ENCODE measurements around the gene EPHB3.

Gene EPHB3

GRCh38 chr3:184539801-184540435 lies 21.7 kb upstream of the EPHB3 start:
- Histone ChIP-seq H3K4me1 (ENCODE audit: control insufficient read depth in 1 of 2, insufficient read depth in 2 of 2, low read length in 2 of 2) (no peaks in the 10 kb centered on the region), H3K23ac (ENCODE audit: low read length) (no peak overlapping the region), H3K36me3 (ENCODE audit: control insufficient read depth in 1 of 2, insufficient read depth in 2 of 2, low read length in 2 of 2) (no peaks in the 10 kb centered on the region), H3K79me2 (ENCODE audit: control insufficient read depth, insufficient read depth, low read length, poor library complexity) (no peaks in the 10 kb centered on the region), H2BK12ac (ENCODE audit: low read length) (no peak overlapping the region), H3K4ac (ENCODE audit: low read depth, low read length) (no peak overlapping the region), H4K12ac (ENCODE audit: low read depth, low read length) (no peak overlapping the region), H3K9me3 (ENCODE audit: insufficient read depth, low read depth, low read length) (no peaks in the 10 kb centered on the region), H2BK120ac (ENCODE audit: insufficient read depth, low read length, poor library complexity) (no peak overlapping the region), H2AFZ (ENCODE audit: insufficient read depth, low read length, poor library complexity) (no peak overlapping the region), H3K79me1 (ENCODE audit: low read length) (no peaks in the 10 kb centered on the region), H3K18ac (ENCODE audit: low read length) (no peak overlapping the region), H3K4me3 (ENCODE audit: low read depth, low read length) (no peak overlapping the region), H3K4me2 (ENCODE audit: low read length) (no peak overlapping the region), H4K91ac (ENCODE audit: low read depth, low read length) (no peak overlapping the region), H2AK5ac (ENCODE audit: low read length) (no peak overlapping the region), H3K27me3 (ENCODE audit: insufficient read depth, low read length) (no peaks in the 10 kb centered on the region), H3K27ac (ENCODE audit: low read depth, low read length) (no peak overlapping the region), H4K8ac (ENCODE audit: low read depth, low read length) (no peak overlapping the region), H2BK5ac (ENCODE audit: low read depth, low read length, poor library complexity) (no peak overlapping the region), H3K9ac (ENCODE audit: low read length) (no peak overlapping the region), H3K14ac (ENCODE audit: low read length) (no peak overlapping the region)
- WGBS (ENCODE audit: extremely low coverage, insufficient coverage, insufficient read length) = no CpG with 5 or more reads among the region's 16 CpGs
- DNase-seq = no peak

- no peak overlapping the region for H2BK12ac ChIP-seq (ENCODE audit: low read length)
- H3K36me3 ChIP-seq (ENCODE audit: control insufficient read depth in 1 of 2, insufficient read depth in 2 of 2, low read length in 2 of 2) = no peaks in the 10 kb centered on the region
- H3K27me3 ChIP-seq (ENCODE audit: insufficient read depth, low read length) = no peaks in the 10 kb centered on the region
- no peaks in the 10 kb centered on the region for H3K9me3 ChIP-seq (ENCODE audit: insufficient read depth, low read depth, low read length)
- H3K4me1 ChIP-seq (ENCODE audit: control insufficient read depth in 1 of 2, insufficient read depth in 2 of 2, low read length in 2 of 2) = no peaks in the 10 kb centered on the region
- H2AK5ac ChIP-seq (ENCODE audit: low read length) = no peak overlapping the region
- no peak overlapping the region for H2AFZ ChIP-seq (ENCODE audit: insufficient read depth, low read length, poor library complexity)
- H3K79me1 ChIP-seq (ENCODE audit: low read length) = no peaks in the 10 kb centered on the region
- no peaks in the 10 kb centered on the region for H3K79me2 ChIP-seq (ENCODE audit: control insufficient read depth, insufficient read depth, low read length, poor library complexity)
- H3K18ac ChIP-seq (ENCODE audit: low read length) = no peak overlapping the region
- H3K9ac ChIP-seq (ENCODE audit: low read length) = no peak overlapping the region
- no peak overlapping the region for H3K4ac ChIP-seq (ENCODE audit: low read depth, low read length)
- no peak overlapping the region for H3K14ac ChIP-seq (ENCODE audit: low read length)
- WGBS (ENCODE audit: extremely low coverage, insufficient coverage, insufficient read length) = no CpG with 5 or more reads among the region's 14 CpGs
- no peak overlapping the region for H3K4me2 ChIP-seq (ENCODE audit: low read length)
- H3K27ac ChIP-seq (ENCODE audit: low read depth, low read length) = no peak overlapping the region
- H3K23ac ChIP-seq (ENCODE audit: low read length) = no peak overlapping the region
- H4K8ac ChIP-seq (ENCODE audit: low read depth, low read length) = no peak overlapping the region
- H4K12ac ChIP-seq (ENCODE audit: low read depth, low read length) = no peak overlapping the region
- DNase-seq = peak; percentile 79 to 91
- no peak overlapping the region for H2BK5ac ChIP-seq (ENCODE audit: low read depth, low read length, poor library complexity)
- no peak overlapping the region for H2BK120ac ChIP-seq (ENCODE audit: insufficient read depth, low read length, poor library complexity)
- H4K91ac ChIP-seq (ENCODE audit: low read depth, low read length) = no peak overlapping the region
- H3K4me3 ChIP-seq (ENCODE audit: low read depth, low read length) = no peak overlapping the region
Measured at GRCh38 chr3:184540777-184541681, 20.6 kb upstream of the EPHB3 start.

GRCh38 chr3:184541886-184542562 lies 19.6 kb upstream of the EPHB3 start:
- H3K27me3 ChIP-seq (ENCODE audit: insufficient read depth, low read length) = no peaks in the 10 kb centered on the region
- H2AFZ ChIP-seq (ENCODE audit: insufficient read depth, low read length, poor library complexity) = no peak overlapping the region
- no peak overlapping the region for H2BK120ac ChIP-seq (ENCODE audit: insufficient read depth, low read length, poor library complexity)
- H4K8ac ChIP-seq (ENCODE audit: low read depth, low read length) = no peak overlapping the region
- no peak overlapping the region for H3K4me2 ChIP-seq (ENCODE audit: low read length)
- peak overlapping the region; percentile 16 for H3K4me3 ChIP-seq (ENCODE audit: low read depth, low read length)
- no peak overlapping the region for H2BK5ac ChIP-seq (ENCODE audit: low read depth, low read length, poor library complexity)
- no peaks in the 10 kb centered on the region for H3K79me1 ChIP-seq (ENCODE audit: low read length)
- H4K12ac ChIP-seq (ENCODE audit: low read depth, low read length) = no peak overlapping the region
- no peak overlapping the region for H4K91ac ChIP-seq (ENCODE audit: low read depth, low read length)
- WGBS (ENCODE audit: extremely low coverage, insufficient coverage, insufficient read length) = no CpG with 5 or more reads among the region's 16 CpGs
- no peaks in the 10 kb centered on the region for H3K36me3 ChIP-seq (ENCODE audit: control insufficient read depth in 1 of 2, insufficient read depth in 2 of 2, low read length in 2 of 2)
- DNase-seq = no peak
- H3K4me1 ChIP-seq (ENCODE audit: control insufficient read depth in 1 of 2, insufficient read depth in 2 of 2, low read length in 2 of 2) = no peaks in the 10 kb centered on the region
- H3K9me3 ChIP-seq (ENCODE audit: insufficient read depth, low read depth, low read length) = no peaks in the 10 kb centered on the region
- H2BK12ac ChIP-seq (ENCODE audit: low read length) = no peak overlapping the region
- H3K23ac ChIP-seq (ENCODE audit: low read length) = no peak overlapping the region
- H3K14ac ChIP-seq (ENCODE audit: low read length) = no peak overlapping the region
- no peak overlapping the region for H3K18ac ChIP-seq (ENCODE audit: low read length)
- no peak overlapping the region for H3K9ac ChIP-seq (ENCODE audit: low read length)
- H3K79me2 ChIP-seq (ENCODE audit: control insufficient read depth, insufficient read depth, low read length, poor library complexity) = no peaks in the 10 kb centered on the region
- H2AK5ac ChIP-seq (ENCODE audit: low read length) = no peak overlapping the region
- no peak overlapping the region for H3K27ac ChIP-seq (ENCODE audit: low read depth, low read length)
- H3K4ac ChIP-seq (ENCODE audit: low read depth, low read length) = no peak overlapping the region

- H3K36me3 ChIP-seq (ENCODE audit: control insufficient read depth in 1 of 2, insufficient read depth in 2 of 2, low read length in 2 of 2) = no peaks in the 10 kb centered on the region
- H3K4me2 ChIP-seq (ENCODE audit: low read length) = no peak overlapping the region
- no peak overlapping the region for H3K9ac ChIP-seq (ENCODE audit: low read length)
- H3K4ac ChIP-seq (ENCODE audit: low read depth, low read length) = no peak overlapping the region
- H4K8ac ChIP-seq (ENCODE audit: low read depth, low read length) = no peak overlapping the region
- no peaks in the 10 kb centered on the region for H3K79me2 ChIP-seq (ENCODE audit: control insufficient read depth, insufficient read depth, low read length, poor library complexity)
- no peak overlapping the region for H2AK5ac ChIP-seq (ENCODE audit: low read length)
- H3K4me3 ChIP-seq (ENCODE audit: low read depth, low read length) = no peak overlapping the region
- no peaks in the 10 kb centered on the region for H3K27me3 ChIP-seq (ENCODE audit: insufficient read depth, low read length)
- no peak overlapping the region for H2BK5ac ChIP-seq (ENCODE audit: low read depth, low read length, poor library complexity)
- no peak overlapping the region for H4K91ac ChIP-seq (ENCODE audit: low read depth, low read length)
- H3K14ac ChIP-seq (ENCODE audit: low read length) = no peak overlapping the region
- H3K79me1 ChIP-seq (ENCODE audit: low read length) = no peaks in the 10 kb centered on the region
- no peak for DNase-seq
- no CpG with 5 or more reads among the region's 4 CpGs for WGBS (ENCODE audit: extremely low coverage, insufficient coverage, insufficient read length)
- no peak overlapping the region for H3K23ac ChIP-seq (ENCODE audit: low read length)
- H2AFZ ChIP-seq (ENCODE audit: insufficient read depth, low read length, poor library complexity) = no peak overlapping the region
- H3K18ac ChIP-seq (ENCODE audit: low read length) = no peak overlapping the region
- H3K9me3 ChIP-seq (ENCODE audit: insufficient read depth, low read depth, low read length) = no peaks in the 10 kb centered on the region
- H3K4me1 ChIP-seq (ENCODE audit: control insufficient read depth in 1 of 2, insufficient read depth in 2 of 2, low read length in 2 of 2) = no peaks in the 10 kb centered on the region
- H3K27ac ChIP-seq (ENCODE audit: low read depth, low read length) = no peak overlapping the region
- H2BK12ac ChIP-seq (ENCODE audit: low read length) = no peak overlapping the region
- no peak overlapping the region for H2BK120ac ChIP-seq (ENCODE audit: insufficient read depth, low read length, poor library complexity)
- H4K12ac ChIP-seq (ENCODE audit: low read depth, low read length) = no peak overlapping the region
Measured at GRCh38 chr3:184542577-184542976, 19.0 kb upstream of the EPHB3 start.

Data from trophoblast cell (in vitro differentiated cells and primary cell).